NCI-H69 (cell line): ENCODE data around the gene RPS3.
"Not testable (repeated sequence)": the region's sequence is repeated elsewhere in the genome, so short reads cannot be mapped to it uniquely, and the experiment has no call there.

Source experiments
- DNase-seq: peaks from one replicate; lab custom pipeline; 2025; lab: John Stamatoyannopoulos, UW

The RPS3 gene

GRCh38 chr11:75399344-75400145 is at the start of gene RPS3:
RPS3 (plus strand) TSS chr11:75399518; CDS start chr11:75399548, 30 bp downstream.
- peak; percentile 97 for DNase-seq

- peak; percentile 22 for DNase-seq
Observed at GRCh38 chr11:75349521-75350116, 49.7 kb upstream of the RPS3 start.

GRCh38 chr11:75350122-75350742 is 49.1 kb upstream of the RPS3 start:
- no peak for DNase-seq

- DNase-seq, result peak; percentile 63
Observed at GRCh38 chr11:75350743-75351540, 48.4 kb upstream of the RPS3 start.

GRCh38 chr11:75351541-75351790 is 47.9 kb upstream of the RPS3 start, which contains the start of gene ARRB1:
ARRB1 (minus strand) TSS chr11:75351661; CDS start chr11:75351607, 54 bp downstream.
- no peak for DNase-seq

GRCh38 chr11:75351791-75352587 is 47.3 kb upstream of the RPS3 start:
- peak; percentile 83 for DNase-seq

GRCh38 chr11:75352588-75353206 is 46.6 kb upstream of the RPS3 start:
- peak; percentile 98 for DNase-seq

- peak; percentile 37 for DNase-seq
Observed at GRCh38 chr11:75355051-75355450, 44.3 kb upstream of the RPS3 start.

GRCh38 chr11:75356613-75357012 is 42.7 kb upstream of the RPS3 start:
- DNase-seq, result no peak

- not testable (repeated sequence) for DNase-seq
Observed at GRCh38 chr11:75362285-75362684, 37.0 kb upstream of the RPS3 start.

- DNase-seq, result no peak
Observed at GRCh38 chr11:75365711-75366181, 33.6 kb upstream of the RPS3 start.

GRCh38 chr11:75366826-75367225 is 32.5 kb upstream of the RPS3 start:
- not testable (repeated sequence) for DNase-seq

- no peak for DNase-seq
Observed at GRCh38 chr11:75369560-75370255, 29.6 kb upstream of the RPS3 start.

- peak; percentile 81 for DNase-seq
Observed at GRCh38 chr11:75371949-75372876, 27.1 kb upstream of the RPS3 start.

- no peak for DNase-seq
Observed at GRCh38 chr11:75373201-75373600, 26.1 kb upstream of the RPS3 start.

- DNase-seq, result no peak
Observed at GRCh38 chr11:75374646-75375045, 24.7 kb upstream of the RPS3 start.

GRCh38 chr11:75375626-75376025 is 23.7 kb upstream of the RPS3 start:
- no peak for DNase-seq

GRCh38 chr11:75376175-75376574 is 23.1 kb upstream of the RPS3 start:
- DNase-seq, result no peak

GRCh38 chr11:75378776-75379175 is 20.5 kb upstream of the RPS3 start:
- not testable (repeated sequence) for DNase-seq
